HG02884 (cell line): Measurements from ENCODE around the gene IFNAR1.
A peak's percentile ranks its signal among the peaks of the same experiment; 100 is the strongest.
"Not testable (repeated sequence)": the region's sequence is repeated elsewhere in the genome, so short reads cannot be mapped to it uniquely, and the experiment has no call there.

ENCODE experiments used
- ATAC-seq: cut with Tn5 transposase; IDR thresholded peaks from one replicate; pipeline ENCODE4 v1.9.1; 2021; ENCODE audit warnings: mild to moderate bottlenecking, moderate library complexity; ENCODE audit not compliant: unreplicated experiment

IFNAR1 gene

DNA sequence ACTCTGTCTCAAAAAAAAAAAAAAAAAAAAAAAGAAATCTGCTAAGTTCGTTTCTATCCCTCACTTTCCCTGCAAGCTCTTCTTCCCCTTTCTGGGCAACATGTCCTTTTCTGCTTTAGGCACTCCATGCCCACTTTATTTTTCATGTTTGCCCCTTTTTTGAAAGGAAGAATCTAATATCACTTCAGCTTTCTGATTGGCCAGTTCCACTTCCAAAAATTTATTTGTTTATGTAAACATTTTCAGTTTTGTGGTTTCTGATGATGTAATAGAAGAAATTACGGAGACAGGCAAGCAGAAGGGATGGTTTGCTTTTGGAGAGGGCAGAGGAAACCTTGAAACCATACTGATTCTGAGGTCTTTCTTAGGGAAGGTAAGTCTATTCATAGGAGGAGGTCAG, 15.1 kb downstream of the IFNAR1 start:
- no peak for ATAC-seq

- ATAC-seq: no peak
Observed at GRCh38 chr21:33345751-33346238, 21.0 kb downstream of the IFNAR1 start.

GRCh38 chr21:33348706-33349105, 23.9 kb downstream of the IFNAR1 start:
- ATAC-seq: no peak

DNA sequence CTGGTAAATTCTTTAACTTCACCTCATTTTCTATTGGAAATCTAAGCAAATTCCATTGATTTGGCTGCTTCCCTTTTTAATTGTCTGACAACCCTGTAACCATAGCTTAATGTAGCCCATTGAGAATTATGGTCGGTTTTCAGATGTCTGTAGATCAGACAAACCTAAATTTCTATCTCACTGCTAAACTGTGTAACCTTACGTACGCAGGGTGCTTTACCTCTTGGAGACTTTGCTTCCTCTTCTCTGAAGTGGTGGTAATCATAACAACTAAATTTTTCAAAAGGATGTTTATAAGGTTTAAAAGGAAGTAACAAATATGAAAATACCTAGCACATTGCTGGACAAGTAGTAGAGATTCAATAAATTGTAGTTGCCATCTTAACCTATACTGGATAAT, 25.9 kb downstream of the IFNAR1 start:
- no peak for ATAC-seq

DNA sequence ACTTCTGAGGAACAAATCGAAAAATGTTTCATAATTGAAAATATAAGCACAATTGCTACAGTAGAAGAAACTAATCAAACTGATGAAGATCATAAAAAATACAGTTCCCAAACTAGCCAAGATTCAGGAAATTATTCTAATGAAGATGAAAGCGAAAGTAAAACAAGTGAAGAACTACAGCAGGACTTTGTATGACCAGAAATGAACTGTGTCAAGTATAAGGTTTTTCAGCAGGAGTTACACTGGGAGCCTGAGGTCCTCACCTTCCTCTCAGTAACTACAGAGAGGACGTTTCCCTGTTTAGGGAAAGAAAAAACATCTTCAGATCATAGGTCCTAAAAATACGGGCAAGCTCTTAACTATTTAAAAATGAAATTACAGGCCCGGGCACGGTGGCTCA, 30.6 kb downstream of the IFNAR1 start:
- no peak for ATAC-seq

GRCh38 chr21:33355996-33356395, 31.2 kb downstream of the IFNAR1 start:
- ATAC-seq: no peak

GRCh38 chr21:33357177-33357576, 32.4 kb downstream of the IFNAR1 start:
- no peak for ATAC-seq

DNA sequence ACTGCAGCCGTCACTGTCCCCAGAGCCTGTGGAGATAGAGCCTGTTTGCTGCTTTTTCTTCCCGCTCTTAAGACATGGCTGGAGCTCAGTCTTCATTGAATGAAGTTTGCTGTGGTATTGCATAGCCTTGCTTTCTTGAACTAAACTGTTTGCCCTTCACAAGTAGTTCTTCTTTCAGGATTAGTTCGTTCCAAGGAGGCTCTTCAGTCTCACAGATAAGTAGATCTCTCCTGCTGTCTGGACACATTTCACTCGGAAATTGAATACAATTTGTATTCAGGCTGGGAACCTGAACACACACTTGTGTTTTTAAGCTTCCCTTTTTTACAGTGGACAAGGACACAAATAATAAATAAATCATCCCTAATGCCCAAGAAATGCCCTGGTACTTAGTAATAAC, 34.7 kb downstream of the IFNAR1 start:
- ATAC-seq: no peak

DNA sequence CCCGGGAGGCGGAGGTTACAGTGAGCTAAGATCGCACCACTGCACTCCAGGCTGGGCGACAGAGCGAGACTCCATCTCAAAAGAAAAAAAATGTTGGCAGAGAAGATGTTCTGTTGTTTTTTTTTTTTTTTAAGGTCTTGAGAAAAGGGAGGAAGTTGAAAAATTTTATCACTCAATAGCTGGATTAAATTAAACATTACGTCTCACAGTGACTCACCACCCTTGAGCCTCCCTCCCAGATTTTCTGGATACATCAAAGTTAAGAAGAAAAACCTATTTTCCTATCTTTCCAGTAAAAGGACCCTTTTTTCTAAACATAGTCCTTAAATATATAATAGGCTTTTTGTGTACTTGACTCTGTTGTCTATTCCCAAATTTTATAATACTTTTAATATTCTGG, 35.5 kb downstream of the IFNAR1 start:
- ATAC-seq: no peak

- ATAC-seq: peak; percentile 60
Observed at GRCh38 chr21:33360881-33361602, 36.3 kb downstream of the IFNAR1 start.

- no peak for ATAC-seq
Observed at GRCh38 chr21:33362044-33362555, 37.3 kb downstream of the IFNAR1 start.

GRCh38 chr21:33363911-33364609, 39.3 kb downstream of the IFNAR1 start:
- not testable (repeated sequence) for ATAC-seq

- no peak for ATAC-seq
Observed at GRCh38 chr21:33364830-33365229, 40.1 kb downstream of the IFNAR1 start.

GRCh38 chr21:33367309-33367973, 42.7 kb downstream of the IFNAR1 start:
- ATAC-seq: no peak

- ATAC-seq: no peak
Observed at GRCh38 chr21:33368124-33368523, 43.4 kb downstream of the IFNAR1 start.

GRCh38 chr21:33368576-33368975, 43.8 kb downstream of the IFNAR1 start:
- no peak for ATAC-seq

GRCh38 chr21:33369586-33369985, 44.8 kb downstream of the IFNAR1 start:
- no peak for ATAC-seq

- ATAC-seq: no peak
Observed at GRCh38 chr21:33370305-33370704, 45.5 kb downstream of the IFNAR1 start.

GRCh38 chr21:33371366-33371765, 46.6 kb downstream of the IFNAR1 start:
- no peak for ATAC-seq

DNA sequence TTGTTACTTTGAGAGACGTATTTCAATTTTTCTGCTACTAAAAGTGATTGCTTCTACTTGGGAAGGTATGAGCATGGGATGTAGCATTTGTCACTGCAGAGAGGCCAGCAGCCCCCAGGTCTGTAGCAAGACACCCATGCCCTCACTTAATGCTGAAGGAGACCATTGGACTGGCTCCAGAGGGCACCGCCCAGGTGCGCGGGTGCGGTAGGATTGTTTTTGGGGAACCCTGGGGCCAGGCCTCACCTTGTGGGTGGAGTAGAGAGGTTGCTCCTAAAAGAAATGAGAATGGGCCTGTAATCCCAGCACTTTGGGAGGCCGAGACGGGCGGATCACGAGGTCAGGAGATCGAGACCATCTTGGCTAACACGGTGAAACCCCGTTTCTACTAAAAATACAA, 47.8 kb downstream of the IFNAR1 start:
- ATAC-seq: no peak

DNA sequence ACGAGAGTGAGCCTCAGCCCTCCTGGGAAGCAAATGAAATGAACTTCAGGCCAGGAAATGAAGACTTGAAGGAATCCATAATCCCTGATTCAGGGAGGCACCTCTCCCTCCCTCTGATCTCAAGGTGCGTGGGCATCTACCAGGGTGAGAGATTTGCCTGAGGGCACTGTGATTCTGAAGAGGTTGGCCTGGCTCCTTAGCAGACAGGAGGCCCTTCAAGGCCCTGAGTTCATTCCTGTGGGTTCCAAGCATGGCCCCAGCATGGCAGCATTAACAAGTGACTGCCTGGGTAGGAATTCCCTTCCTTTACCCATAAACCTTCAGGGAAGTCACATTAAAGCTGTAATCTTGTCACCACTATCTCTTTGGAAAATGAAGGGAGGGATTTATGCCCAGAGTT, 48.7 kb downstream of the IFNAR1 start:
- ATAC-seq: no peak

DNA sequence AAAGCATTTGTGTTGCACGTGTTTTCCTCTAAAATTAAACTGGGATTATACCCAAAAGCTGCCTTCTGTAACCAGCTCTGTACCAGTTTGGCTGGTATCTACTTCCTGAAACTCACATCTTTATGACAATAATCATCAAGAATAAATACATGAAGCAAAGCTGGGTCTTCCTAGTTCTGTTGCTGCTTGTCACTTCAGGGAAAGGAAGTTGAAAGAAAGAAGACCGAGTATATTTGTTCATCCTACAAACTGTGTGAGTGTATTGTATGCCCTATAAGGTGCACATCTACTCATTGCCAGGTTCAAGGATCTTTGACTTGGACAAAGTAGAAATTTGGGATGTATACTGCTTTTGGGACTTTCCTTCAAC, 49.3 kb downstream of the IFNAR1 start:
- ATAC-seq: no peak
